ENCODE measurements around the gene ANGPTL3. TPM values are rescaled to one million over a fixed set of nuclear protein-coding genes. Genes with fewer than 3 reads are reported as not detected.
"Not testable (repeated sequence)": the region's sequence is repeated elsewhere in the genome, so short reads cannot be mapped to it uniquely, and the experiment has no call there.

The ANGPTL3 gene
- total RNA-seq, 2 donors from 2014 or later: 0.26 TPM; not detected in 1

- no peaks in the 10 kb centered on the region for H3K9me3 ChIP-seq
- no peak overlapping the region for H3K4me3 ChIP-seq
- peaks cover 12% of the 10 kb centered on the region for H3K4me1 ChIP-seq
- 90 to 93% methylated on average over 2 of the region's 2 CpGs for WGBS, 2 donors
- H3K36me3 ChIP-seq (replicated peaks in 1 of 2; ENCODE audit: insufficient read depth in 1 of 2, low read depth in 2 of 2): no peaks in the 10 kb centered on the region
- DNase-seq: no peak
- intact Hi-C loops (cut with DNase I): no loop called here
- H3K27me3 ChIP-seq: no peaks in the 10 kb centered on the region
- H3K27ac ChIP-seq: no peak overlapping the region
- TF ChIP-seq CTCF (IDR thresholded peaks at IDR 0.05) (no peak), POLR2A (IDR thresholded peaks at IDR 0.05) (no peak)
- ATAC-seq: no peak
These were observed 4.1 kb downstream of the ANGPTL3 start for GRCh38 chr1:62601457-62601856.

- no peak for ATAC-seq
- Histone ChIP-seq H3K36me3 (replicated peaks in 1 of 2; ENCODE audit: insufficient read depth in 1 of 2, low read depth in 2 of 2) (no peaks in the 10 kb centered on the region), H3K4me3 (no peak overlapping the region), H3K4me1 (no peaks in the 10 kb centered on the region), H3K27ac (no peak overlapping the region), H3K9me3 (no peaks in the 10 kb centered on the region), H3K27me3 (no peaks in the 10 kb centered on the region)
- TF ChIP-seq POLR2A (IDR thresholded peaks at IDR 0.05) (no peak), CTCF (IDR thresholded peaks at IDR 0.05) (no peak)
- intact Hi-C loops (cut with DNase I): no loop called here
- no peak for DNase-seq
These were observed 11.6 kb downstream of the ANGPTL3 start for GRCh38 chr1:62608905-62609304.

GRCh38 chr1:62610588-62610987 is 13.3 kb downstream of the ANGPTL3 start:
- H3K27me3 ChIP-seq; ATAC-seq; H3K4me1 ChIP-seq; intact Hi-C loops (cut with DNase I); H3K36me3 ChIP-seq (replicated peaks in 1 of 2; ENCODE audit: insufficient read depth in 1 of 2, low read depth in 2 of 2); H3K4me3 ChIP-seq; H3K27ac ChIP-seq; H3K9me3 ChIP-seq; DNase-seq: not testable (repeated sequence)
- WGBS, 2 donors: 100% methylated on average over 1 of the region's 1 CpG

GRCh38 chr1:62612770-62613169 is 15.4 kb downstream of the ANGPTL3 start:
- H3K4me3 ChIP-seq: no peak overlapping the region
- TF ChIP-seq POLR2A (IDR thresholded peaks at IDR 0.05): no peak
- H3K27me3 ChIP-seq: no peaks in the 10 kb centered on the region
- no peak overlapping the region for H3K27ac ChIP-seq
- intact Hi-C loops (cut with DNase I): no loop called here
- ATAC-seq (no peak), DNase-seq (no peak)
- no peaks in the 10 kb centered on the region for H3K4me1 ChIP-seq
- WGBS, 2 donors: 87 to 93% methylated on average over 2 of the region's 2 CpGs
- H3K9me3 ChIP-seq: no peaks in the 10 kb centered on the region
- no peaks in the 10 kb centered on the region for H3K36me3 ChIP-seq (replicated peaks in 1 of 2; ENCODE audit: insufficient read depth in 1 of 2, low read depth in 2 of 2)

GRCh38 chr1:62613325-62613727 is 16.0 kb downstream of the ANGPTL3 start:
- no peak for DNase-seq
- no peaks in the 10 kb centered on the region for H3K27me3 ChIP-seq
- intact Hi-C loops (cut with DNase I): no loop called here
- no peak for ATAC-seq
- no peaks in the 10 kb centered on the region for H3K9me3 ChIP-seq
- H3K27ac ChIP-seq: no peak overlapping the region
- H3K4me1 ChIP-seq: no peaks in the 10 kb centered on the region
- H3K4me3 ChIP-seq: no peak overlapping the region
- WGBS, 2 donors: 83 to 91% methylated on average over 5 of the region's 5 CpGs
- H3K36me3 ChIP-seq (replicated peaks in 1 of 2; ENCODE audit: insufficient read depth in 1 of 2, low read depth in 2 of 2): no peaks in the 10 kb centered on the region
- TF ChIP-seq POLR2A (IDR thresholded peaks at IDR 0.05) (no peak), CTCF (IDR thresholded peaks at IDR 0.05) (no peak)

- 47 to 63% methylated on average over 1 of the region's 1 CpG for WGBS, 2 donors
- no peak for ATAC-seq
- H3K27me3 ChIP-seq: no peaks in the 10 kb centered on the region
These were observed 16.6 kb downstream of the ANGPTL3 start for GRCh38 chr1:62613890-62614289.

More at GRCh38 chr1:62613890-62614289, 16.6 kb downstream of the ANGPTL3 start:
- H3K27ac ChIP-seq: no peak overlapping the region
- no peaks in the 10 kb centered on the region for H3K36me3 ChIP-seq (replicated peaks in 1 of 2; ENCODE audit: insufficient read depth in 1 of 2, low read depth in 2 of 2)
- TF ChIP-seq POLR2A (IDR thresholded peaks at IDR 0.05) (no peak), CTCF (IDR thresholded peaks at IDR 0.05) (no peak)
- DNase-seq: no peak
- no peaks in the 10 kb centered on the region for H3K4me1 ChIP-seq
- intact Hi-C loops (cut with DNase I): no loop called here
- H3K9me3 ChIP-seq: no peaks in the 10 kb centered on the region
- H3K4me3 ChIP-seq: no peak overlapping the region

Data from body of pancreas (tissue), 4 donors.